ENCODE data around the gene COLGALT1.

GRCh38 chr19:17538684-17539237, 16.7 kb upstream of the COLGALT1 start:
- no peak for TF ChIP-seq POLR2AphosphoS5 (IDR thresholded peaks at IDR 0.05)
- TF ChIP-seq, protein P1, sequence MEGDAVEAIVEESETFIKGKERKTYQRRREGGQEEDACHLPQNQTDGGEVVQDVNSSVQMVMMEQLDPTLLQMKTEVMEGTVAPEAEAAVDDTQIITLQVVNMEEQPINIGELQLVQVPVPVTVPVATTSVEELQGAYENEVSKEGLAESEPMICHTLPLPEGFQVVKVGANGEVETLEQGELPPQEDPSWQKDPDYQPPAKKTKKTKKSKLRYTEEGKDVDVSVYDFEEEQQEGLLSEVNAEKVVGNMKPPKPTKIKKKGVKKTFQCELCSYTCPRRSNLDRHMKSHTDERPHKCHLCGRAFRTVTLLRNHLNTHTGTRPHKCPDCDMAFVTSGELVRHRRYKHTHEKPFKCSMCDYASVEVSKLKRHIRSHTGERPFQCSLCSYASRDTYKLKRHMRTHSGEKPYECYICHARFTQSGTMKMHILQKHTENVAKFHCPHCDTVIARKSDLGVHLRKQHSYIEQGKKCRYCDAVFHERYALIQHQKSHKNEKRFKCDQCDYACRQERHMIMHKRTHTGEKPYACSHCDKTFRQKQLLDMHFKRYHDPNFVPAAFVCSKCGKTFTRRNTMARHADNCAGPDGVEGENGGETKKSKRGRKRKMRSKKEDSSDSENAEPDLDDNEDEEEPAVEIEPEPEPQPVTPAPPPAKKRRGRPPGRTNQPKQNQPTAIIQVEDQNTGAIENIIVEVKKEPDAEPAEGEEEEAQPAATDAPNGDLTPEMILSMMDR (IDR thresholded peaks at IDR 0.05) = no peak
- TF ChIP-seq POLR2A (IDR thresholded peaks at IDR 0.05) = no peak
